GM23338 (cell line): Measurements from ENCODE around the gene PPP1CB. TPM values are rescaled to one million over a fixed set of nuclear protein-coding genes. Genes with fewer than 3 reads are reported as not detected.

Source experiments
- ATAC-seq: fragments of 200-7000 bp; cut with Tn5 transposase; 3 replicates; pipeline ENCODE4 v1.9.1; 2020
- DNase-seq: peaks from one replicate; pipeline ENCODE4 v3.0.0-alpha.2; 2015; ENCODE audit warnings: low spot score
- H2AFZ ChIP-seq: fragments of 200-600 bp; sonication (generic); 2 replicates; pipeline ENCODE4 v1.8.0; 2016; ENCODE audit warnings: antibody characterized with exemption, mild to moderate bottlenecking, moderate library complexity
- H3F3A ChIP-seq: fragments of 200-600 bp; sonication (generic); replicated peaks from 2 replicates; pipeline ENCODE4 v1.8.0; 2017; ENCODE audit warnings: antibody characterized with exemption, mixed run types, low read depth
- H3K27ac ChIP-seq: fragments of 200-600 bp; sonication (generic); 2 replicates; pipeline ENCODE4 v1.6.1; 2016; ENCODE audit warnings: low read depth
- H3K27me3 ChIP-seq: fragments of 200-600 bp; sonication (generic); 2 replicates; pipeline ENCODE4 v1.8.0; 2016; ENCODE audit warnings: mild to moderate bottlenecking, mixed run types, moderate library complexity; ENCODE audit not compliant: insufficient read depth
- H3K36me3 ChIP-seq: fragments of 200-600 bp; sonication (generic); 2 replicates; pipeline ENCODE4 v1.8.0; 2016; ENCODE audit warnings: mild to moderate bottlenecking; ENCODE audit not compliant: insufficient read depth
- H3K4me1 ChIP-seq: fragments of 200-600 bp; sonication (generic); 2 replicates; pipeline ENCODE4 v1.8.0; 2016; ENCODE audit warnings: mild to moderate bottlenecking, moderate library complexity; ENCODE audit not compliant: insufficient read depth
- H3K4me2 ChIP-seq: fragments of 200-600 bp; sonication (generic); 2 replicates; pipeline ENCODE4 v1.7.1; 2017; ENCODE audit warnings: mixed run types
- H3K4me3 ChIP-seq: fragments of 200-600 bp; sonication (generic); 2 replicates; pipeline ENCODE4 v1.6.1; 2016; ENCODE audit warnings: mixed run types
- H3K79me2 ChIP-seq: fragments of 200-600 bp; sonication (generic); replicated peaks from 2 replicates; pipeline ENCODE4 v1.8.0; 2017; ENCODE audit warnings: mild to moderate bottlenecking; ENCODE audit not compliant: insufficient read depth
- H3K9me2 ChIP-seq: fragments of 200-600 bp; sonication (generic); 2 replicates; pipeline ENCODE4 v1.8.0; 2017; ENCODE audit not compliant: insufficient read depth
- H4K20me1 ChIP-seq: fragments of 200-600 bp; sonication (generic); replicated peaks from 2 replicates; pipeline ENCODE4 v1.8.0; 2017; ENCODE audit warnings: mild to moderate bottlenecking; ENCODE audit not compliant: insufficient read depth
- H3K27ac Mint-ChIP-seq: 2 replicates; pipeline ENCODE4 v1.8.0; 2020; ENCODE audit warnings: inconsistent platforms, mild to moderate bottlenecking, moderate library complexity, mixed read lengths
- H3K27me3 Mint-ChIP-seq: 3 replicates; pipeline ENCODE4 v1.8.0; 2022; ENCODE audit warnings: low read depth, mild to moderate bottlenecking, moderate library complexity, mixed read lengths, inconsistent platforms; ENCODE audit not compliant: insufficient read depth, poor library complexity
- H3K36me3 Mint-ChIP-seq: 3 replicates; pipeline ENCODE4 v1.8.0; 2021; ENCODE audit warnings: low read depth, mild to moderate bottlenecking, inconsistent platforms, moderate library complexity, mixed read lengths
- H3K4me1 Mint-ChIP-seq: 3 replicates; pipeline ENCODE4 v1.8.0; 2020; ENCODE audit warnings: mild to moderate bottlenecking, inconsistent platforms, mixed read lengths
- H3K4me3 Mint-ChIP-seq: 3 replicates; pipeline ENCODE4 v1.8.0; 2021; ENCODE audit warnings: moderate library complexity, mild to moderate bottlenecking, inconsistent platforms, mixed read lengths
- H3K9me3 Mint-ChIP-seq: 3 replicates; pipeline ENCODE4 v1.8.0; 2020; ENCODE audit warnings: moderate library complexity, mild to moderate bottlenecking, inconsistent platforms, mixed read lengths
- CREB1 ChIP-seq: fragments of 250-450 bp; sonication (Bioruptor Pico); IDR thresholded peaks from 2 replicates; pipeline ENCODE4 v1.5.0; 2020; ENCODE audit warnings: low read depth, mild to moderate bottlenecking, moderate library complexity
- EZH2 ChIP-seq: fragments of 200-600 bp; sonication (generic); IDR thresholded peaks from one replicate; pipeline ENCODE4 v1.8.0; 2017; ENCODE audit warnings: antibody characterized with exemption, mild to moderate bottlenecking, low read depth; ENCODE audit not compliant: unreplicated experiment
- JUNB ChIP-seq: IDR thresholded peaks from one replicate; pipeline ENCODE4 v1.6.1; 2016; ENCODE audit warnings: antibody characterized with exemption; ENCODE audit not compliant: unreplicated experiment
- POLR2AphosphoS5 ChIP-seq: IDR thresholded peaks from 2 replicates; pipeline ENCODE4 v1.6.1; 2016; ENCODE audit warnings: antibody characterized with exemption, low read depth
- polyA plus RNA-seq: library from polyadenylated mRNA; unstranded; fragments of >200 nt; fragmentation: Nextera tagmentation; extraction: Ambion mirVana; gene quantifications from 2 replicates; pipeline ENCODE4 v1.2.1, GENCODE V29; 2016
- total RNA-seq: library from RNA; depleted of rRNA; stranded (reverse); fragments of >200 nt; shearing (Covaris generic); gene quantifications from 2 replicates; pipeline ENCODE4 v1.2.3, GENCODE V29; 2014
- TF ChIP-seq, protein P1 (sequence below): fragments of 250-450 bp; sonication (Bioruptor Pico); IDR thresholded peaks from 2 replicates; pipeline ENCODE4 v1.5.0; 2020; ENCODE audit warnings: mild to moderate bottlenecking, moderate library complexity
- TF ChIP-seq, protein P2 (sequence below): IDR thresholded peaks from 2 replicates; pipeline ENCODE4 v1.6.1; 2016; ENCODE audit warnings: antibody characterized with exemption
- TF ChIP-seq, protein P3 (sequence below), 2 experiments: fragments of 200-600 bp in 1 of 2; sonication (generic) in 1 of 2; conservative IDR thresholded peaks; 2 replicates each; pipeline versions ENCODE4 v1.5.1 to v1.6.1; 2016 to 2017; ENCODE audit warnings: antibody characterized with exemption in 2 of 2, low read depth in 2 of 2, mild to moderate bottlenecking in 2 of 2, moderate library complexity in 1 of 2
- TF ChIP-seq, protein P4 (sequence below): IDR thresholded peaks from one replicate; pipeline ENCODE4 v1.6.1; 2018; ENCODE audit warnings: antibody characterized with exemption; ENCODE audit not compliant: unreplicated experiment

Gene PPP1CB
- total and polyA plus RNA-seq, 2 experiments from 2014 or later: 103 to 118 TPM

DNA sequence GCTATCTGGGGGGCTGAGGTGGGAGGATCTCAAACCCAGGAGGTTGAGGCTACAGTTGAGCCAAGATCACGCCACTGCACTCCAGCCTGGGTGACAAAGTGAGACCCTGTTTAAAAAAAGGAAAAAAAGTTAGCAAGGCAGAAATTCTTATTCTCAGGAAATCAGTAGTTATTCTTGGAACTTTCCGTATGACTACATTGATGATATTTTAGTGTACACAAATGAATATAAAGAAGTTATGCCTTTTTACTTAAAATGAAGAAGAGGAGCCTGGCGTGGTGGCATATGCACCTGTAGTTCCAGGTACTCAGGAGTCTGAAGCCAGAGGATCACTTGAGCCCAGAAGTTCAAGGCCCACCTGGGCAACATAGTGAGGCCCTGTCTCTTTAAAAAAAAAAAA is 66.4 kb downstream of the PPP1CB start:
- no peak overlapping the region for H3K4me3 Mint-ChIP-seq

More for the DNA sequence above, 66.4 kb downstream of the PPP1CB start:
- no peak overlapping the region for H3K27ac Mint-ChIP-seq
- Histone ChIP-seq H3K4me1 (no peaks in the 10 kb centered on the region), H3K4me3 (no peak overlapping the region), H3K27ac (no peak overlapping the region), H3K36me3 (no peaks in the 10 kb centered on the region), H3K79me2 (no peaks in the 10 kb centered on the region), H2AFZ (no peak overlapping the region), H4K20me1 (no peaks in the 10 kb centered on the region; the same call in 1 of the 2 replicates), H3K9me2 (no peaks in the 10 kb centered on the region), H3K4me2 (no peak overlapping the region), H3F3A (no peaks in the 10 kb centered on the region), H3K27me3 (0 out of 2 replicates have a peak, but pooled peaks cover under 1% of the 10 kb centered on the region)
- H3K36me3 Mint-ChIP-seq: no peaks in the 10 kb centered on the region
- DNase-seq: no peak
- no peak for ATAC-seq
- H3K4me1 Mint-ChIP-seq: peaks cover 2% of the 10 kb centered on the region; the same call in 1 of the 3 replicates
- TF ChIP-seq, protein P1, sequence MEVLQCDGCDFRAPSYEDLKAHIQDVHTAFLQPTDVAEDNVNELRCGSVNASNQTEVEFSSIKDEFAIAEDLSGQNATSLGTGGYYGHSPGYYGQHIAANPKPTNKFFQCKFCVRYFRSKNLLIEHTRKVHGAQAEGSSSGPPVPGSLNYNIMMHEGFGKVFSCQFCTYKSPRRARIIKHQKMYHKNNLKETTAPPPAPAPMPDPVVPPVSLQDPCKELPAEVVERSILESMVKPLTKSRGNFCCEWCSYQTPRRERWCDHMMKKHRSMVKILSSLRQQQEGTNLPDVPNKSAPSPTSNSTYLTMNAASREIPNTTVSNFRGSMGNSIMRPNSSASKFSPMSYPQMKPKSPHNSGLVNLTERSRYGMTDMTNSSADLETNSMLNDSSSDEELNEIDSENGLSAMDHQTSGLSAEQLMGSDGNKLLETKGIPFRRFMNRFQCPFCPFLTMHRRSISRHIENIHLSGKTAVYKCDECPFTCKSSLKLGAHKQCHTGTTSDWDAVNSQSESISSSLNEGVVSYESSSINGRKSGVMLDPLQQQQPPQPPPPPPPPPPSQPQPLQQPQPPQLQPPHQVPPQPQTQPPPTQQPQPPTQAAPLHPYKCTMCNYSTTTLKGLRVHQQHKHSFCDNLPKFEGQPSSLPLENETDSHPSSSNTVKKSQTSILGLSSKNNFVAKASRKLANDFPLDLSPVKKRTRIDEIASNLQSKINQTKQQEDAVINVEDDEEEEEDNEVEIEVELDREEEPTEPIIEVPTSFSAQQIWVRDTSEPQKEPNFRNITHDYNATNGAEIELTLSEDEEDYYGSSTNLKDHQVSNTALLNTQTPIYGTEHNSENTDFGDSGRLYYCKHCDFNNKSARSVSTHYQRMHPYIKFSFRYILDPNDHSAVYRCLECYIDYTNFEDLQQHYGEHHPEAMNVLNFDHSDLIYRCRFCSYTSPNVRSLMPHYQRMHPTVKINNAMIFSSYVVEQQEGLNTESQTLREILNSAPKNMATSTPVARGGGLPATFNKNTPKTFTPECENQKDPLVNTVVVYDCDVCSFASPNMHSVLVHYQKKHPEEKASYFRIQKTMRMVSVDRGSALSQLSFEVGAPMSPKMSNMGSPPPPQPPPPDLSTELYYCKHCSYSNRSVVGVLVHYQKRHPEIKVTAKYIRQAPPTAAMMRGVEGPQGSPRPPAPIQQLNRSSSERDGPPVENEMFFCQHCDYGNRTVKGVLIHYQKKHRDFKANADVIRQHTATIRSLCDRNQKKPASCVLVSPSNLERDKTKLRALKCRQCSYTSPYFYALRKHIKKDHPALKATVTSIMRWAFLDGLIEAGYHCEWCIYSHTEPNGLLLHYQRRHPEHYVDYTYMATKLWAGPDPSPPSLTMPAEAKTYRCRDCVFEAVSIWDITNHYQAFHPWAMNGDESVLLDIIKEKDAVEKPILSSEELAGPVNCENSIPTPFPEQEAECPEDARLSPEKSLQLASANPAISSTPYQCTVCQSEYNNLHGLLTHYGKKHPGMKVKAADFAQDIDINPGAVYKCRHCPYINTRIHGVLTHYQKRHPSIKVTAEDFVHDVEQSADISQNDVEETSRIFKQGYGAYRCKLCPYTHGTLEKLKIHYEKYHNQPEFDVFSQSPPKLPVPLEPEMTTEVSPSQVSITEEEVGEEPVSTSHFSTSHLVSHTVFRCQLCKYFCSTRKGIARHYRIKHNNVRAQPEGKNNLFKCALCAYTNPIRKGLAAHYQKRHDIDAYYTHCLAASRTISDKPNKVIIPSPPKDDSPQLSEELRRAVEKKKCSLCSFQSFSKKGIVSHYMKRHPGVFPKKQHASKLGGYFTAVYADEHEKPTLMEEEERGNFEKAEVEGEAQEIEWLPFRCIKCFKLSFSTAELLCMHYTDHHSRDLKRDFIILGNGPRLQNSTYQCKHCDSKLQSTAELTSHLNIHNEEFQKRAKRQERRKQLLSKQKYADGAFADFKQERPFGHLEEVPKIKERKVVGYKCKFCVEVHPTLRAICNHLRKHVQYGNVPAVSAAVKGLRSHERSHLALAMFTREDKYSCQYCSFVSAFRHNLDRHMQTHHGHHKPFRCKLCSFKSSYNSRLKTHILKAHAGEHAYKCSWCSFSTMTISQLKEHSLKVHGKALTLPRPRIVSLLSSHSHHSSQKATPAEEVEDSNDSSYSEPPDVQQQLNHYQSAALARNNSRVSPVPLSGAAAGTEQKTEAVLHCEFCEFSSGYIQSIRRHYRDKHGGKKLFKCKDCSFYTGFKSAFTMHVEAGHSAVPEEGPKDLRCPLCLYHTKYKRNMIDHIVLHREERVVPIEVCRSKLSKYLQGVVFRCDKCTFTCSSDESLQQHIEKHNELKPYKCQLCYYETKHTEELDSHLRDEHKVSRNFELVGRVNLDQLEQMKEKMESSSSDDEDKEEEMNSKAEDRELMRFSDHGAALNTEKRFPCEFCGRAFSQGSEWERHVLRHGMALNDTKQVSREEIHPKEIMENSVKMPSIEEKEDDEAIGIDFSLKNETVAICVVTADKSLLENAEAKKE (CRISPR knock-in tag): no peak
- TF ChIP-seq, protein P2, sequence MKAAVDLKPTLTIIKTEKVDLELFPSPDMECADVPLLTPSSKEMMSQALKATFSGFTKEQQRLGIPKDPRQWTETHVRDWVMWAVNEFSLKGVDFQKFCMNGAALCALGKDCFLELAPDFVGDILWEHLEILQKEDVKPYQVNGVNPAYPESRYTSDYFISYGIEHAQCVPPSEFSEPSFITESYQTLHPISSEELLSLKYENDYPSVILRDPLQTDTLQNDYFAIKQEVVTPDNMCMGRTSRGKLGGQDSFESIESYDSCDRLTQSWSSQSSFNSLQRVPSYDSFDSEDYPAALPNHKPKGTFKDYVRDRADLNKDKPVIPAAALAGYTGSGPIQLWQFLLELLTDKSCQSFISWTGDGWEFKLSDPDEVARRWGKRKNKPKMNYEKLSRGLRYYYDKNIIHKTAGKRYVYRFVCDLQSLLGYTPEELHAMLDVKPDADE: no peak
- no peak for TF ChIP-seq POLR2AphosphoS5
- TF ChIP-seq, protein P3, sequence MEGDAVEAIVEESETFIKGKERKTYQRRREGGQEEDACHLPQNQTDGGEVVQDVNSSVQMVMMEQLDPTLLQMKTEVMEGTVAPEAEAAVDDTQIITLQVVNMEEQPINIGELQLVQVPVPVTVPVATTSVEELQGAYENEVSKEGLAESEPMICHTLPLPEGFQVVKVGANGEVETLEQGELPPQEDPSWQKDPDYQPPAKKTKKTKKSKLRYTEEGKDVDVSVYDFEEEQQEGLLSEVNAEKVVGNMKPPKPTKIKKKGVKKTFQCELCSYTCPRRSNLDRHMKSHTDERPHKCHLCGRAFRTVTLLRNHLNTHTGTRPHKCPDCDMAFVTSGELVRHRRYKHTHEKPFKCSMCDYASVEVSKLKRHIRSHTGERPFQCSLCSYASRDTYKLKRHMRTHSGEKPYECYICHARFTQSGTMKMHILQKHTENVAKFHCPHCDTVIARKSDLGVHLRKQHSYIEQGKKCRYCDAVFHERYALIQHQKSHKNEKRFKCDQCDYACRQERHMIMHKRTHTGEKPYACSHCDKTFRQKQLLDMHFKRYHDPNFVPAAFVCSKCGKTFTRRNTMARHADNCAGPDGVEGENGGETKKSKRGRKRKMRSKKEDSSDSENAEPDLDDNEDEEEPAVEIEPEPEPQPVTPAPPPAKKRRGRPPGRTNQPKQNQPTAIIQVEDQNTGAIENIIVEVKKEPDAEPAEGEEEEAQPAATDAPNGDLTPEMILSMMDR (conservative IDR thresholded peaks at IDR 0.05; ENCODE audit: low read depth in 2 of 2): no peak
- no peak for TF ChIP-seq EZH2
- no peak for TF ChIP-seq JUNB
- TF ChIP-seq CREB1: no peak
- TF ChIP-seq, protein P4, sequence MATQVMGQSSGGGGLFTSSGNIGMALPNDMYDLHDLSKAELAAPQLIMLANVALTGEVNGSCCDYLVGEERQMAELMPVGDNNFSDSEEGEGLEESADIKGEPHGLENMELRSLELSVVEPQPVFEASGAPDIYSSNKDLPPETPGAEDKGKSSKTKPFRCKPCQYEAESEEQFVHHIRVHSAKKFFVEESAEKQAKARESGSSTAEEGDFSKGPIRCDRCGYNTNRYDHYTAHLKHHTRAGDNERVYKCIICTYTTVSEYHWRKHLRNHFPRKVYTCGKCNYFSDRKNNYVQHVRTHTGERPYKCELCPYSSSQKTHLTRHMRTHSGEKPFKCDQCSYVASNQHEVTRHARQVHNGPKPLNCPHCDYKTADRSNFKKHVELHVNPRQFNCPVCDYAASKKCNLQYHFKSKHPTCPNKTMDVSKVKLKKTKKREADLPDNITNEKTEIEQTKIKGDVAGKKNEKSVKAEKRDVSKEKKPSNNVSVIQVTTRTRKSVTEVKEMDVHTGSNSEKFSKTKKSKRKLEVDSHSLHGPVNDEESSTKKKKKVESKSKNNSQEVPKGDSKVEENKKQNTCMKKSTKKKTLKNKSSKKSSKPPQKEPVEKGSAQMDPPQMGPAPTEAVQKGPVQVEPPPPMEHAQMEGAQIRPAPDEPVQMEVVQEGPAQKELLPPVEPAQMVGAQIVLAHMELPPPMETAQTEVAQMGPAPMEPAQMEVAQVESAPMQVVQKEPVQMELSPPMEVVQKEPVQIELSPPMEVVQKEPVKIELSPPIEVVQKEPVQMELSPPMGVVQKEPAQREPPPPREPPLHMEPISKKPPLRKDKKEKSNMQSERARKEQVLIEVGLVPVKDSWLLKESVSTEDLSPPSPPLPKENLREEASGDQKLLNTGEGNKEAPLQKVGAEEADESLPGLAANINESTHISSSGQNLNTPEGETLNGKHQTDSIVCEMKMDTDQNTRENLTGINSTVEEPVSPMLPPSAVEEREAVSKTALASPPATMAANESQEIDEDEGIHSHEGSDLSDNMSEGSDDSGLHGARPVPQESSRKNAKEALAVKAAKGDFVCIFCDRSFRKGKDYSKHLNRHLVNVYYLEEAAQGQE: no peak
- peaks cover 3% of the 10 kb centered on the region for H3K27me3 Mint-ChIP-seq
- no peaks in the 10 kb centered on the region for H3K9me3 Mint-ChIP-seq
